Endodermal cell (in vitro differentiated cells): Measurements from ENCODE around the gene FOXI1. TPM values are rescaled to one million over a fixed set of nuclear protein-coding genes. Genes with fewer than 3 reads are reported as not detected.

Source experiments
- DNase-seq: peaks from one replicate; pipeline ENCODE4 v3.0.0-alpha.2; 2017
- H3K27ac ChIP-seq: 2 replicates; pipeline ENCODE4 v1.5.1; 2013; ENCODE audit warnings: mild to moderate bottlenecking, low read depth, low read length, moderate library complexity
- H3K27me3 ChIP-seq: 2 replicates; pipeline ENCODE4 v1.6.1; 2013; ENCODE audit warnings: mild to moderate bottlenecking, low read length, moderate library complexity; ENCODE audit not compliant: insufficient read depth, control insufficient read depth, poor library complexity, severe bottlenecking
- H3K36me3 ChIP-seq: 2 replicates; pipeline ENCODE4 v1.7.0; 2013; ENCODE audit warnings: mild to moderate bottlenecking, low read length, moderate library complexity; ENCODE audit not compliant: control insufficient read depth, insufficient read depth
- H3K4me1 ChIP-seq: one replicate; pipeline ENCODE4 v1.7.0; 2013; ENCODE audit warnings: low read length; ENCODE audit not compliant: control insufficient read depth, insufficient read depth
- H3K4me3 ChIP-seq: 2 replicates; pipeline ENCODE4 v1.5.1; 2013; ENCODE audit warnings: mild to moderate bottlenecking, low read length, moderate library complexity
- H3K9ac ChIP-seq: 2 replicates; pipeline ENCODE4 v1.6.1; 2013; ENCODE audit warnings: mild to moderate bottlenecking, low read length, moderate library complexity; ENCODE audit not compliant: poor library complexity, severe bottlenecking; ENCODE audit errors: extremely low read depth
- H3K9me3 ChIP-seq: 2 replicates; pipeline ENCODE4 v1.6.1; 2013; ENCODE audit warnings: mild to moderate bottlenecking, low read length, moderate library complexity; ENCODE audit not compliant: control insufficient read depth
- H3K27ac Mint-ChIP-seq: 2 replicates; pipeline ENCODE4 v1.8.0; 2020; ENCODE audit warnings: mixed read lengths
- H3K27me3 Mint-ChIP-seq: 2 replicates; pipeline ENCODE4 v1.8.0; 2021; ENCODE audit warnings: mild to moderate bottlenecking, mixed read lengths; ENCODE audit not compliant: insufficient read depth
- H3K36me3 Mint-ChIP-seq: 2 replicates; pipeline ENCODE4 v1.8.0; 2020; ENCODE audit warnings: low read depth, mixed read lengths
- H3K4me1 Mint-ChIP-seq: 2 replicates; pipeline ENCODE4 v1.8.0; 2020; ENCODE audit warnings: mixed read lengths
- H3K4me3 Mint-ChIP-seq: 2 replicates; pipeline ENCODE4 v1.8.0; 2020; ENCODE audit warnings: mild to moderate bottlenecking, moderate library complexity, mixed read lengths
- H3K9me3 Mint-ChIP-seq: 2 replicates; pipeline ENCODE4 v1.8.0; 2020; ENCODE audit warnings: mild to moderate bottlenecking, mixed read lengths
- WGBS, 2 experiments: methylation state at CpG; one replicate each; pipeline versions ENCODE4 v1.1.5 to v1.1.7; 2013; ENCODE audit warnings: missing lambda C conversion rate in 2 of 2, mixed read lengths in 1 of 2; ENCODE audit not compliant: insufficient coverage in 1 of 2, insufficient read length in 1 of 2; 5-methylcytosine and 5-hydroxymethylcytosine counted together
- long read RNA-seq, 4 experiments: library from polyadenylated mRNA in 2 of 4; library from RNA in 1 of 4; library from capped mRNA in 1 of 4; stranded (forward) in 3 of 4; unstranded in 1 of 4; transcript quantifications; one replicate each; pipeline ENCODE4 v2.0.0, GENCODE V29; 2020 to 2021; ENCODE audit warnings: inconsistent platforms in 1 of 4
- polyA plus RNA-seq, 2 experiments: library from polyadenylated mRNA; stranded (reverse); fragments of 50-300 nt; gene quantifications; one replicate each; pipeline ENCODE4 v1.2.3, GENCODE V29; 2013
- total RNA-seq, 2 donors: library from RNA; stranded (reverse); fragmentation: NEBNext Ultra II Directional in 1 of 2; extraction: Animal tissue kit (Norgen Biotek cat#: 25700) in 1 of 2; gene quantifications; 2 replicates in 1 of 2; 3 replicates in 1 of 2; pipeline ENCODE4 v1.2.1, GENCODE V29; 2021
- TF ChIP-seq, protein P1 (sequence below): fragments of 200-600 bp; sonication (generic); conservative IDR thresholded peaks from 2 replicates; pipeline ENCODE4 v1.5.0; 2021; ENCODE audit warnings: antibody characterized with exemption, mild to moderate bottlenecking

Gene FOXI1
- total RNA-seq, result 1 to 10 TPM in 1 of 2 donors, under 1 TPM in 1; 0.44 to 3.5 TPM
- 0.18 TPM for polyA plus RNA-seq (2013, experiment 1 of 2)
- 0.17 TPM for polyA plus RNA-seq (2013, experiment 2 of 2)
- long read RNA-seq, experiment 1, partial matches to known transcripts, result 1 of 1 reads
- long read RNA-seq, experiment 1, other reads (novel, unspliced or antisense), result 0 of 1 reads
- long read RNA-seq, experiment 2, result 0 reads
- long read RNA-seq, experiment 3, transcript FOXI1-201 (2 exons, 2,312 nt), result major isoform, 21 of 21 reads
- long read RNA-seq, experiment 3, partial matches to known transcripts, result 0 of 21 reads
- long read RNA-seq, experiment 3, other reads (novel, unspliced or antisense), result 0 of 21 reads
- long read RNA-seq, experiment 4, partial matches to known transcripts, result 0 of 2 reads
- long read RNA-seq, experiment 4, other reads (novel, unspliced or antisense), result 0 of 2 reads

DNA sequence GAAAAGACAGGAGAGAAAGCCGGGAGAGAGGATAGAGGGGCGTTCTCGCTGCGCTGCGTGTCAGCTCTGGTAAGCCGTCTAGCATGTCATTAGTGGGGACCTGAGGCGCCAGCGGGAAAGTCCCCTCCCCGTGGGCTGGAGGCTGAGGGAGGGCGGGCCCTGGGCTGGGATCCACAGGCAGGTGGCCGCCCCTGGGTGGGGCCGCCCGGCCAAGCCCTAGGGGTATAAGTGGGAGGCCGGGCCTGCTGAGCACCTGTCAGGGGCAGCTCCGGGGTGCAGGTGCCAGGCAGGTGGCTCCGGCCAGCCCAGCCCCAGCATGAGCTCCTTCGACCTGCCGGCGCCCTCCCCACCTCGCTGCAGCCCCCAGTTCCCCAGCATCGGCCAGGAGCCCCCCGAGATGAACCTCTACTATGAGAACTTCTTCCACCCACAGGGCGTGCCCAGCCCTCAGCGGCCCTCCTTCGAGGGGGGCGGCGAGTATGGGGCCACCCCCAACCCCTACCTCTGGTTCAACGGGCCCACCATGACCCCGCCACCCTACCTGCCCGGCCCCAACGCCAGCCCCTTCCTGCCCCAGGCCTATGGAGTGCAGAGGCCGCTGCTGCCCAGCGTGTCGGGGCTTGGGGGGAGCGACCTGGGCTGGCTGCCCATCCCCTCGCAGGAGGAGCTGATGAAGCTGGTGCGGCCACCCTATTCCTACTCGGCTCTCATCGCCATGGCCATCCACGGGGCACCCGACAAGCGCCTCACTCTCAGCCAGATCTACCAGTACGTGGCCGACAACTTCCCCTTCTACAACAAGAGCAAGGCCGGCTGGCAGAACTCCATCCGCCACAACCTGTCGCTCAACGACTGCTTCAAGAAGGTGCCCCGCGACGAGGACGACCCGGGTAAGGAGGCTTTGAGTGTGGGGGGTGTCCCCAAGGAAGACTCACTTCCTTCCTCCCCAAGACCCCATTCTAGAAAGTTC, at the start of gene FOXI1:
Gene FOXI1 (plus strand): TSS at position 256 of the 970 bp plus-strand sequence. CDS start 61 bp downstream, at position 317.
- no peak within 1 kb of the TSS for H3K4me3 ChIP-seq
- H3K27me3 ChIP-seq, result no peaks in the 10 kb centered on the region
- H3K36me3 Mint-ChIP-seq, result no peaks in the 10 kb centered on the region
- no peaks in the 10 kb centered on the region for H3K9me3 ChIP-seq
- TF ChIP-seq, protein P1, sequence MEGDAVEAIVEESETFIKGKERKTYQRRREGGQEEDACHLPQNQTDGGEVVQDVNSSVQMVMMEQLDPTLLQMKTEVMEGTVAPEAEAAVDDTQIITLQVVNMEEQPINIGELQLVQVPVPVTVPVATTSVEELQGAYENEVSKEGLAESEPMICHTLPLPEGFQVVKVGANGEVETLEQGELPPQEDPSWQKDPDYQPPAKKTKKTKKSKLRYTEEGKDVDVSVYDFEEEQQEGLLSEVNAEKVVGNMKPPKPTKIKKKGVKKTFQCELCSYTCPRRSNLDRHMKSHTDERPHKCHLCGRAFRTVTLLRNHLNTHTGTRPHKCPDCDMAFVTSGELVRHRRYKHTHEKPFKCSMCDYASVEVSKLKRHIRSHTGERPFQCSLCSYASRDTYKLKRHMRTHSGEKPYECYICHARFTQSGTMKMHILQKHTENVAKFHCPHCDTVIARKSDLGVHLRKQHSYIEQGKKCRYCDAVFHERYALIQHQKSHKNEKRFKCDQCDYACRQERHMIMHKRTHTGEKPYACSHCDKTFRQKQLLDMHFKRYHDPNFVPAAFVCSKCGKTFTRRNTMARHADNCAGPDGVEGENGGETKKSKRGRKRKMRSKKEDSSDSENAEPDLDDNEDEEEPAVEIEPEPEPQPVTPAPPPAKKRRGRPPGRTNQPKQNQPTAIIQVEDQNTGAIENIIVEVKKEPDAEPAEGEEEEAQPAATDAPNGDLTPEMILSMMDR, result no peak
- no peaks in the 10 kb centered on the region for H3K9me3 Mint-ChIP-seq
- H3K4me3 Mint-ChIP-seq, result peak within 1 kb of the TSS; percentile 29
- no peak within 1 kb of the TSS for H3K9ac ChIP-seq
- WGBS, 2 experiments, result 93 to 94% methylated on average over 22 to 53 of the region's 53 CpGs
- no peak within 1 kb of the TSS for H3K27ac ChIP-seq
- DNase-seq, result peak; percentile 73
- H3K27me3 Mint-ChIP-seq, result peaks cover 37% of the 10 kb centered on the region
- no peaks in the 10 kb centered on the region for H3K36me3 ChIP-seq
- H3K4me1 Mint-ChIP-seq, result peaks cover 55% of the 10 kb centered on the region
- H3K27ac Mint-ChIP-seq, result peak within 1 kb of the TSS; percentile 54
- H3K4me1 ChIP-seq, result peaks cover 9% of the 10 kb centered on the region

DNA sequence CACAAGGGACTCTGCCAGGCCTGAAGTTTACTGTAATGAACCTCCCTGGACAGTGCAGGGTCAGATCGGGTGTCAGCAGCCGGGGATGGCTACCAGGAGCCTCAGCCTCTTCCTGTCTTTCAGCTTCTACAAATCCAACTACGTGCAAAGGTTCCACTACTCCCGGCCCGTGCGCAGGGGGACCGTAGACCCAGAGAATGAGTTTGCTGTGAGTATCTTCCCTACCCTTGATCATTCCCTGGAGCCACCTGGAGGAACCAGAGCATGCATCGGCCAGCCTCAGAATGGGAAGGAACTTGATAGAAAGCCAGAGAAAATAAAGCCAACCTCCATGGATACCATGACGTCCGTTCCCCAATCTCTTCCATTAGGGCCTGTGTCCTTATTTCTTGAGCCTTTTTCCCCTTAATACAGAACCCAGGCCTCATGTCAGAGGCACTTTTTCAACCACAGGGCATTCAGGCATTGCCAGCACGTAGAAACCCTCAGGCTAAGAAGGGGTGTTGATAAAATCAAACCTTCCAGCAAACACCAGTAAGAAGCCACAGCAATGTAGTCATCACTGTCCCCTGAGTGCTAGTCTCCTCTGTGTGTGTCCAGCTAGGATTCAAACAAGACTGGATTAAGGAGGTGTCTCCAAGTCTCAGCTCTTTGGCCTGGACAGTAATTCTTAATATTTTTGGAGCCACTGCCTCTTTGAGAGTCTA, 49.0 kb upstream of the FOXI1 start:
- TF ChIP-seq, protein P1, result no peak
- WGBS, 2 experiments, result 92 to 97% methylated on average over 9 to 11 of the region's 11 CpGs
- H3K27ac ChIP-seq, result no peak overlapping the region
- DNase-seq, result peak; percentile 10
- no peak overlapping the region for H3K27ac Mint-ChIP-seq
- H3K9ac ChIP-seq, result no peak overlapping the region
- H3K4me1 Mint-ChIP-seq, result no peaks in the 10 kb centered on the region
- no peaks in the 10 kb centered on the region for H3K9me3 Mint-ChIP-seq
- no peak overlapping the region for H3K4me3 ChIP-seq
- no peaks in the 10 kb centered on the region for H3K27me3 Mint-ChIP-seq
- H3K9me3 ChIP-seq, result no peaks in the 10 kb centered on the region
- H3K36me3 ChIP-seq, result no peaks in the 10 kb centered on the region
- H3K4me3 Mint-ChIP-seq, result no peak overlapping the region
- H3K36me3 Mint-ChIP-seq, result no peaks in the 10 kb centered on the region
- H3K4me1 ChIP-seq, result no peaks in the 10 kb centered on the region
- no peaks in the 10 kb centered on the region for H3K27me3 ChIP-seq

DNA sequence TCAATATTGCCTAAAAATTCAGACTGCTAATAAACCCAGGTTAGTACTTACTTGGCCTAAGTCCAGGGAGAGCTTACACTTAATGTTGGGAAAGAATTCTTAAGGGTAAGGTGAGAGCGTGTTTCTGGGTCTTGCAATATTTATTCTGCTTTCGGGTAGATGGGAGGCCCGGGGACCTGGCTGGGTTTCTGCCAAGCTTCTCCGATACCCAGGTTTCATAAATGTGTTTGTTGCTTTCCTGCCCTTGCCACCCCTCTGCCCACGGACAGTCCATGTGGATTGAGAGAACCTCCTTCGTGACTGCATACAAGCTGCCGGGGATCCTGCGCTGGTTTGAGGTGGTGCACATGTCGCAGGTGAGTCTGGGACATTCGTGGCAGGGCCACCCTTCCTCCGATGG, 48.4 kb upstream of the FOXI1 start:
- TF ChIP-seq, protein P1, result no peak
- WGBS, 2 experiments, result 92 to 97% methylated on average over 11 of the region's 11 CpGs
- H3K4me3 Mint-ChIP-seq, result no peak overlapping the region
- H3K27ac Mint-ChIP-seq, result no peak overlapping the region
- no peaks in the 10 kb centered on the region for H3K36me3 Mint-ChIP-seq
- Histone ChIP-seq H3K27ac (no peak overlapping the region), H3K36me3 (no peaks in the 10 kb centered on the region), H3K9me3 (no peaks in the 10 kb centered on the region), H3K27me3 (no peaks in the 10 kb centered on the region), H3K9ac (no peak overlapping the region), H3K4me1 (no peaks in the 10 kb centered on the region), H3K4me3 (no peak overlapping the region)
- no peaks in the 10 kb centered on the region for H3K9me3 Mint-ChIP-seq
- H3K27me3 Mint-ChIP-seq, result no peaks in the 10 kb centered on the region
- H3K4me1 Mint-ChIP-seq, result no peaks in the 10 kb centered on the region
- peak; percentile 23 for DNase-seq
